Loucy (cell line): ENCODE measurements around the gene ODAD3.

Experiments used
- H2AFZ ChIP-seq: fragments of 200-600 bp; sonication (generic); 2 replicates; pipeline ENCODE4 v1.6.0; 2016; ENCODE audit warnings: antibody characterized with exemption, mild to moderate bottlenecking, low read length, moderate library complexity
- H3F3A ChIP-seq: fragments of 200-600 bp; 2 replicates; pipeline ENCODE4 v1.6.0; 2016; ENCODE audit warnings: antibody characterized with exemption, low read depth, mild to moderate bottlenecking
- H3K27me3 ChIP-seq: fragments of 200-600 bp; sonication (generic); 2 replicates; pipeline ENCODE4 v1.6.1; 2014; ENCODE audit warnings: low read length, mild to moderate bottlenecking; ENCODE audit not compliant: insufficient read depth, poor library complexity, severe bottlenecking
- H3K36me3 ChIP-seq: fragments of 200-600 bp; sonication (generic); 2 replicates; pipeline ENCODE4 v1.6.1; 2016; ENCODE audit warnings: low read length; ENCODE audit not compliant: insufficient read depth
- H3K4me1 ChIP-seq: fragments of 200-600 bp; sonication (generic); 2 replicates; pipeline ENCODE4 v1.5.1; 2014; ENCODE audit warnings: low read length, mild to moderate bottlenecking; ENCODE audit not compliant: insufficient read depth, poor library complexity, severe bottlenecking
- H3K4me2 ChIP-seq: fragments of 200-600 bp; sonication (generic); 2 replicates; pipeline ENCODE4 v1.6.0; 2014; ENCODE audit warnings: antibody characterized with exemption, low read length, low read depth, mild to moderate bottlenecking; ENCODE audit not compliant: poor library complexity, severe bottlenecking
- H3K4me3 ChIP-seq: fragments of 200-600 bp; sonication (generic); 2 replicates; pipeline ENCODE4 v1.5.1; 2014; ENCODE audit warnings: low read length, mild to moderate bottlenecking, mixed read lengths; ENCODE audit not compliant: poor library complexity, severe bottlenecking
- H3K79me2 ChIP-seq: fragments of 200-600 bp; sonication (generic); 2 replicates; pipeline ENCODE4 v1.6.1; 2014; ENCODE audit warnings: low read length; ENCODE audit not compliant: insufficient read depth
- H3K9ac ChIP-seq: fragments of 200-600 bp; sonication (generic); 2 replicates; pipeline ENCODE4 v1.6.0; 2014; ENCODE audit warnings: mild to moderate bottlenecking, low read depth, low read length, moderate library complexity; ENCODE audit not compliant: poor library complexity, severe bottlenecking
- H3K9me2 ChIP-seq: fragments of 200-600 bp; sonication (generic); replicated peaks from 2 replicates; pipeline ENCODE4 v1.6.1; 2016; ENCODE audit warnings: low read depth, low read length, mixed read lengths
- H3K9me3 ChIP-seq: fragments of 200-600 bp; sonication (generic); 2 replicates; pipeline ENCODE4 v1.6.1; 2014; ENCODE audit warnings: mild to moderate bottlenecking, antibody characterized with exemption, low read length, low read depth; ENCODE audit not compliant: insufficient read depth
- H4K20me1 ChIP-seq: fragments of 200-600 bp; sonication (generic); 2 replicates; pipeline ENCODE4 v1.6.0; 2014; ENCODE audit warnings: antibody characterized with exemption, low read length, mild to moderate bottlenecking; ENCODE audit not compliant: insufficient read depth, poor library complexity, severe bottlenecking
- EZH2phosphoT487 ChIP-seq: fragments of 200-600 bp; IDR thresholded peaks from 2 replicates; pipeline ENCODE4 v1.6.1; 2018; ENCODE audit warnings: antibody characterized with exemption, mild to moderate bottlenecking, moderate library complexity, borderline replicate concordance
- TF ChIP-seq, protein P1 (sequence below): fragments of 200-600 bp; sonication (generic); conservative IDR thresholded peaks from 2 replicates; pipeline ENCODE4 v1.5.1; 2014; ENCODE audit warnings: mild to moderate bottlenecking, antibody characterized with exemption, low read length

The ODAD3 gene

GRCh38 chr19:11465600-11465999, 30.7 kb upstream of the ODAD3 start:
- H3K9ac ChIP-seq: no peak overlapping the region
- no peaks in the 10 kb centered on the region for H3K4me1 ChIP-seq
- no peaks in the 10 kb centered on the region for H3K27me3 ChIP-seq
- no peaks in the 10 kb centered on the region for H3F3A ChIP-seq
- H3K9me3 ChIP-seq: no peaks in the 10 kb centered on the region
- H2AFZ ChIP-seq: no peak overlapping the region
- no peak overlapping the region for H3K4me3 ChIP-seq
- no peaks in the 10 kb centered on the region for H3K9me2 ChIP-seq
- H3K4me2 ChIP-seq: no peak overlapping the region
- H3K79me2 ChIP-seq: no peaks in the 10 kb centered on the region
- H3K36me3 ChIP-seq: no peaks in the 10 kb centered on the region
- no peak for TF ChIP-seq EZH2phosphoT487
- TF ChIP-seq, protein P1, sequence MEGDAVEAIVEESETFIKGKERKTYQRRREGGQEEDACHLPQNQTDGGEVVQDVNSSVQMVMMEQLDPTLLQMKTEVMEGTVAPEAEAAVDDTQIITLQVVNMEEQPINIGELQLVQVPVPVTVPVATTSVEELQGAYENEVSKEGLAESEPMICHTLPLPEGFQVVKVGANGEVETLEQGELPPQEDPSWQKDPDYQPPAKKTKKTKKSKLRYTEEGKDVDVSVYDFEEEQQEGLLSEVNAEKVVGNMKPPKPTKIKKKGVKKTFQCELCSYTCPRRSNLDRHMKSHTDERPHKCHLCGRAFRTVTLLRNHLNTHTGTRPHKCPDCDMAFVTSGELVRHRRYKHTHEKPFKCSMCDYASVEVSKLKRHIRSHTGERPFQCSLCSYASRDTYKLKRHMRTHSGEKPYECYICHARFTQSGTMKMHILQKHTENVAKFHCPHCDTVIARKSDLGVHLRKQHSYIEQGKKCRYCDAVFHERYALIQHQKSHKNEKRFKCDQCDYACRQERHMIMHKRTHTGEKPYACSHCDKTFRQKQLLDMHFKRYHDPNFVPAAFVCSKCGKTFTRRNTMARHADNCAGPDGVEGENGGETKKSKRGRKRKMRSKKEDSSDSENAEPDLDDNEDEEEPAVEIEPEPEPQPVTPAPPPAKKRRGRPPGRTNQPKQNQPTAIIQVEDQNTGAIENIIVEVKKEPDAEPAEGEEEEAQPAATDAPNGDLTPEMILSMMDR: no peak
- H4K20me1 ChIP-seq: no peaks in the 10 kb centered on the region

- TF ChIP-seq EZH2phosphoT487: no peak
- TF ChIP-seq, protein P1: no peak
- Histone ChIP-seq H3K4me2 (no peak overlapping the region), H3K9me2 (no peaks in the 10 kb centered on the region), H3K27me3 (no peaks in the 10 kb centered on the region), H3F3A (no peaks in the 10 kb centered on the region), H3K79me2 (no peaks in the 10 kb centered on the region), H4K20me1 (no peaks in the 10 kb centered on the region), H3K4me1 (no peaks in the 10 kb centered on the region), H3K9ac (no peak overlapping the region), H3K4me3 (no peak overlapping the region), H3K9me3 (no peaks in the 10 kb centered on the region), H3K36me3 (no peaks in the 10 kb centered on the region), H2AFZ (no peak overlapping the region)
These were observed 29.7 kb upstream of the ODAD3 start for GRCh38 chr19:11464333-11465265.

GRCh38 chr19:11463391-11463790, 28.5 kb upstream of the ODAD3 start:
- Histone ChIP-seq H3K9ac (no peak overlapping the region), H3K4me1 (no peaks in the 10 kb centered on the region), H3K9me2 (no peaks in the 10 kb centered on the region), H3K4me3 (no peak overlapping the region), H3K4me2 (no peak overlapping the region), H3F3A (no peaks in the 10 kb centered on the region), H4K20me1 (no peaks in the 10 kb centered on the region), H2AFZ (no peak overlapping the region), H3K9me3 (no peaks in the 10 kb centered on the region), H3K36me3 (no peaks in the 10 kb centered on the region), H3K79me2 (no peaks in the 10 kb centered on the region), H3K27me3 (no peaks in the 10 kb centered on the region)
- no peak for TF ChIP-seq EZH2phosphoT487
- TF ChIP-seq, protein P1: no peak
